ENCODE data around the gene TMEM238L. TPM values are rescaled to one million over a fixed set of nuclear protein-coding genes. Genes with fewer than 3 reads are reported as not detected.

TMEM238L gene
- total RNA-seq, 1 donor from 2014 or later: not detected

DNA sequence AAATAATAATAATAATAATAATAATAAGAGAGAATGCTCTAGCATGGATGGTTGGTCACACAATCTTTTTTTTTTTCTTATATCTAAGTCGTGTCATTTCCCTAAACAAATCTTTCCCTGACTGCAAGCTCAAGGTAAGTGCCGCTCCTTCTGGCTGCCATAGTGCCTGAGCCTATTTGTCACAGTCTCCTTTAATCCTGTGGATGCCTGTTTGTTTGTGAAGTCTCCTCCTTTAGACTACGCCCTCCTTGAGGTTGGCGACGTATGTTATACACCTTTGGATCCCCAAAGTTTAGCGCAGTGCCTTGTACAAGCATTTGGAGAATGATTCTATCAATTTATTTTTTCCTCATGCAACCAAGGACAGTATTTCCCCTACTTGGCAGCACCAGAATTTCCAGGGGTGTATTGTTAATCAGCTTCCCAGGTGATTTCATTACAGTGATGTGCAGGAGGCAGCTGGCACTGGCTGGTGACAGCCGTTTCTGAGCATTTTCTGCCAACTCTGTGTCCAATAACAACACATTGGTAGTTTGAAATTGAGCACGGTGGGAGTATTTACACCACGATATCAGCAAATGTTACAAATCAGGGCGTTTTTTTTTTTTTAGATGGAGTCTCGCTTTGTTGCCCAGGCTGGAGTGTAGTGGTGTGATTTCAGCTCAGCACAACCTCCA, 26.6 kb downstream of the TMEM238L start:
- no peak for FAIRE-seq

GRCh38 chr17:10776381-10776780, 27.5 kb downstream of the TMEM238L start:
- DNase-seq (ENCODE audit: low spot score in 2 of 2) (no peak), FAIRE-seq (no peak)

More for the DNA sequence above, 26.6 kb downstream of the TMEM238L start:
- DNase-seq (ENCODE audit: low spot score in 2 of 2): no peak

DNA sequence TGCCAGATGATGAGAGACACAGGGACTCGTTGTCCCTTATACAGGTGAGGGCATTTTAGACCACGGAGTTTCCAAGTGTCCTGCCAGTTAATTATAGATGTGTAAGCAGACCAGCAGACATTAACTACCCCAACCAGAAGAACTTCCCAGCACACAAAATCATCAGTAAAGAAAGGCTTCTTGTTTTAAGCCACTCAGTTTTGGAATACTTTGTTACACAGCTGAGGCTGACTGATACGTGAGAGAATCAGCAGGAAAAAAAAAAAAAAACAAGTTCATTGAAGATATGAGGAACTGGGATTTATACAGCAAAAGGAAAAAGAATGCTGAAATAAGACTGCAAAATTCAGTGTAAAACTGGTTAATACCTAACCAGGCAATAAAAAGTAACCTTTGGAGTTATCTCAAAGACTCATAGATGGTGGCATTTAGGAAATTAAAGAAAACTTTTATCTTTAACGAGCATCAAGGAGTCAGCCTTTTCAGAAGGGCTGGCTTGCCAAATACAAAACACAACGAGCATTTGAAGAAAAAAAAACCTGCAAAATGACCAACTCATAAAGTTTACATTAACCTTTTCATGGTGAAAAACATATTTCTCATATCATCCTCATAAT, 28.1 kb downstream of the TMEM238L start:
- DNase-seq (ENCODE audit: low spot score in 2 of 2) (no peak), FAIRE-seq (no peak)

DNA sequence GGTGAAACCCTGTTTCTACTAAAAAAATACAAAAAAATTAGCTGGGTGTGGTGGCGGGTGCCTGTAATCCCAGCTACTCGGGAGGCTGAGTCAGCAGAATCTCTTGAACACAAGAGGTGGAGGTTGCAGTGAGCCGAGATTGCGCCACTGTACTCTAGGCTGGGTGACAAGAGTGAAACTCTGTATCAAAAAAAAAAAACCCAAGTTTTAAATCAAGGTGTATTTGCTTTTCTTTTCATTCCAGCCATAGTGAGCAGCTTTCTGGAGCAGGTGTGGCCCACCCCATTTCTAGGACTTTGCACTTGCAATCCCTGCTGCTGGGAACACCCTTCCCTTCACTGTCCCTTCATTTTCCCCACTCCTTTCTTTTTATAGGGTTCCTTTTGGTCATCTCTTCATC, 28.8 kb downstream of the TMEM238L start:
- no peak for FAIRE-seq
- no peak for DNase-seq (ENCODE audit: low spot score in 2 of 2)

DNA sequence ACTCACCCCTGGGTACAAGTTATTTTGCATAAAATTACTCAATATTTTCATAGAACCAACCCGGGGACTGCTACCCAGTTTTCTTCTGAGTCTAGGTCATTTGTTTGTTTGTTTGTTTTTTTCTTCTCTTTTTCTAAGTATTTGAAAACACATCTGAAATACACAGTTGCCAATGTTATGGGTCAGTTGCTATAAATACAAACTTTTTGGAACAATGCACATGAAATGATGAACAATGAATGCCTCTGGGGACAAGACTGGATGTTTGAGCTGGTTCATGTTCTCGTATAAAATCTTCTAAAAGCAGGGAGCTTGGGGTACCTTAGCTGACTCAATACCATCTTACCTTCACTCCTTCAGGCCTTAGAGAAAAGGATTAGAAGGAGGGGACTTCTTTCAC, 30.5 kb downstream of the TMEM238L start:
- DNase-seq (ENCODE audit: low spot score in 2 of 2): no peak
- FAIRE-seq: no peak

- FAIRE-seq: no peak
- no peak for DNase-seq (ENCODE audit: low spot score in 2 of 2)
Observed at GRCh38 chr17:10772425-10773380, 31.2 kb downstream of the TMEM238L start.

GRCh38 chr17:10771148-10771547, 32.8 kb downstream of the TMEM238L start:
- DNase-seq (ENCODE audit: low spot score in 2 of 2) (no peak), FAIRE-seq (no peak)

GRCh38 chr17:10769840-10770239, 34.1 kb downstream of the TMEM238L start:
- DNase-seq (ENCODE audit: low spot score in 2 of 2): no peak
- FAIRE-seq: no peak

DNA sequence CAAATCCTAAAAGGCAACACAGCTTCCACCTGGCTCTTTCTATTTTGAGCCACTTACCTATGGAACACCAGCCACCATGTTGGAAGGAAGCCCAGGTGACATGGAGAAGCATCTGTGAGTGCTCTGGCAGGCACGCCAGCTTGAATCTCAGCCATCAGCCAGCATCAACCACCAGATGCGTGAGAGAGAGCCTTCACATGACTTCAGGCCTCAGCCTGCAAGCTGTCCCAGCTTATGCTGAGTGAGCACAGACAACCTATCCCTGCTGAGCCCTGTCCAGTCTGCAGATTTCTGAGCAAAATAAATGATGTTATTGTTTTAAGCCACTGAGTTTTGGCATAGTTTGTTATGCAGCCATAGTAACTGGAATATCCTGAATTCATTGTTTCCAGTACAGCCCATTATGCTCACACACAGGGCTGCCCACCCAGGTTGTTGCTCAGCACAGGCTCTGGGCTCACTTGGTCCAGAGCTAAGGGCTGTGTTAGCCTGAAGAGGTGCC, 35.1 kb downstream of the TMEM238L start:
- FAIRE-seq (no peak), DNase-seq (ENCODE audit: low spot score in 2 of 2) (no peak)

GRCh38 chr17:10767232-10767631, 36.7 kb downstream of the TMEM238L start:
- DNase-seq (ENCODE audit: low spot score in 2 of 2) (no peak), FAIRE-seq (no peak)

GRCh38 chr17:10762037-10762436, 41.9 kb downstream of the TMEM238L start:
- FAIRE-seq: no peak
- DNase-seq (ENCODE audit: low spot score in 2 of 2): no peak

GRCh38 chr17:10761281-10761680, 42.6 kb downstream of the TMEM238L start:
- DNase-seq (ENCODE audit: low spot score in 2 of 2): no peak
- FAIRE-seq: no peak

- FAIRE-seq (no peak), DNase-seq (ENCODE audit: low spot score in 2 of 2) (no peak)
Observed at GRCh38 chr17:10758062-10758461, 45.8 kb downstream of the TMEM238L start.

DNA sequence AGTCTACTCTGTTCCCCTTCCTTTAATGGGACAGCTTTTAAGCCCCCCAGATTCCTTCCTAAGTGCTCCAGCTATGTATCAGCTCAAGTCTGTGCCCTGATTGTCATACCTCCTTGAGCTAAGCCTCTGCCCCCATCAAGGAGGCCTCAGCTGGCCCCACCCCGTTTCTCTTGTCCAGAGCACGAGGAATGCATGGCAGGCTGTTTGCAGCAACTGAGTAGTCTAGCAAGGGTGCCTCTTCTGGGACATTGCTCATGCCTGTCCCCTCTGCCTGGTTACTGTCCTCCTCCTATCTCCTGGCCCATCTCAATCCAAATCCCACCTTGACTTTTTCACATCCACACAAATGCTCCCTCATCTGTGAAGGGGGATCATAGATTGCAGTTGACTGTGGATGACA, 46.3 kb downstream of the TMEM238L start:
- DNase-seq (ENCODE audit: low spot score in 2 of 2) (no peak), FAIRE-seq (no peak)

- DNase-seq (ENCODE audit: low spot score in 2 of 2) (no peak), FAIRE-seq (no peak)
Observed at GRCh38 chr17:10757067-10757466, 46.8 kb downstream of the TMEM238L start.

DNA sequence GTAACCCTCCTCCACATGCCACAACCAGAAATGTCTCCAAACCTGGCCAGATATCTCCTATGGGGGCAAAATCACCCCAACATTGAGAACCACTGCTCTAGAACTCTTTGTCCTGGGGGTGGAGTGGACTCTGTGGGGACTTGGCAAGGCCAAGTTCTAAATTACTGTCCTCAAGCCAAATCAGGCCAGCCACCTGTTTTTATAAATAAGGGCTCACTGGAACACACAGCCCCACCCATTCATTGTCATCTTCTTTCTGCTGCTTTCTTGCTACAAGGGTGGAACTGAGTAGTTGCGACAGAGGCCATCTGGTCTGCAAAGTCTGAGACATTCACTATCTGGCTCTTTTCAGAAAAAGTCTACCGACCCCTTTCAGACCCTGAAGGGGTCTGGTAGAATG, 47.3 kb downstream of the TMEM238L start:
- FAIRE-seq (no peak), DNase-seq (ENCODE audit: low spot score in 2 of 2) (no peak)

DNA sequence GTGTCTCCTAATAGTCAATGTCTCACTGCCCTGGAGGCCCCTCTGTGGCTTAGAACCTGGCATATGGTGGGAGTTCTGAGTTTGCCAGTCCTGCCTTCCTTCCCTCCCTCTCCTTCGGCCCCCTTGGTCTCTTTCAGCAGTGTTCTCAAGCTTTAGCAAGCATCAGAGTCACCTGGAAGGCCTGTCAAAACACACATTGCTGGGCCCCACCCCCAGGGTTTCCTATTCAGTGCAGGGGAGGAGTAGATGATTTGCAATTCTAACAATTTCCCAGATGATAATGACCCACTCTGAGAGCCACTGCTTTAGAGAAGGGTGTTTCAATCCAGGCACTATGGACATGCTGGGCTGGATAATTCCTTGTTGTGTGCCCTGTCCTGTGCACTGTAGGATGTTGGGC, 47.7 kb downstream of the TMEM238L start:
- FAIRE-seq (no peak), DNase-seq (ENCODE audit: low spot score in 2 of 2) (no peak)

- FAIRE-seq: no peak
- no peak for DNase-seq (ENCODE audit: low spot score in 2 of 2)
Observed at GRCh38 chr17:10755592-10756127, 48.2 kb downstream of the TMEM238L start.

DNA sequence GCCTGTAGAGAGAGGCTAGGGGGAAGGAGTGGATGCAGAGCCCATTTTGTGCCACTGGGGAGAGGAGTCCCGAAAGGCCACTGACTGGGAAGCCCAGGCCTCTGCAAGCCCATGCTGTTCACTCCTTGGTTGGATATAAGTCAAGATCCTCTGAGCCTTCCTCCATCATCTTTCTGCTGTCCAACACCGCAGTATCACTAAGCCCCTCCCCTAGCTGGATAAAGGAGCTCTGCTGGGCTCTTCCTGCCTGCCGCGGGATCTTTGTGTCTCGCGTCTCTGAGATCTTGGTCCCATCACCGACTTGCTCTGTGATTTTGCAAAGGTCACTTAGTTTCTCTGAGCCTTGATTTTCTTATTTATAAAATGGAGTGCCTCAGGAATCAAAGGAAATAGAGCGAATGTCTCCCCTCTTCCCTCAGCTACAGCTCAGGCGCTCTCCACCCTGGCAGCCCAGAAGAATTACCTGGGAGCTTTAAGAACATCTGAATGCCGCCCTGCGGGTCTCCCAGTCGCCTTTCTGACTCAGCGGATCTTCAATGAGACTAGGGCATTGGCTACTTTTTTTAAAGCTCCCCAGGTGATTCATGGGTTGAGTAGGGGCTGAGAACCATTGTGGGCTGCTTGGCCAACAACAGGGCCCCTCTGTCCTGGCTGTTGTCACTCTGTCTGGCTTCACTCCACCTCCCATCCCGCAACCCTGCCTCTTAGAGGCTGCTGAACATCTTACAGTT, 48.9 kb downstream of the TMEM238L start:
- no peak for DNase-seq (ENCODE audit: low spot score in 2 of 2)
- FAIRE-seq: no peak

GRCh38 chr17:10754109-10754508, 49.8 kb downstream of the TMEM238L start:
- peak in 1 of 2 donors; percentile 31 for DNase-seq (ENCODE audit: low spot score in 2 of 2)

More at GRCh38 chr17:10754109-10754508, 49.8 kb downstream of the TMEM238L start:
- no peak for FAIRE-seq
